ENCODE measurements around the gene NHS. TPM values are rescaled to one million over a fixed set of nuclear protein-coding genes. Genes with fewer than 3 reads are reported as not detected.

NHS gene
- total RNA-seq, 1 experiment from 2014 or later, result 5.7 TPM

- no peaks in the 10 kb centered on the region for H3K27me3 ChIP-seq (ENCODE audit: insufficient read depth, low read length)
- no peaks in the 10 kb centered on the region for H3K79me2 ChIP-seq (ENCODE audit: insufficient read depth, low read length)
- TF ChIP-seq EZH2phosphoT487 (IDR thresholded peaks at IDR 0.05; ENCODE audit: borderline replicate concordance) (no peak), YY1 (IDR thresholded peaks at IDR 0.05; ENCODE audit: extremely low read depth, insufficient replicate concordance, low read depth, low read length) (peak; percentile 10), MAX (IDR thresholded peaks at IDR 0.05) (peak; percentile 42; the same call in 1 of the 2 replicates), CBX3 (IDR thresholded peaks at IDR 0.05; ENCODE audit: low read depth) (0 out of 2 replicates have a peak, but pooled peaks have one; percentile 41), REST (IDR thresholded peaks at IDR 0.05; ENCODE audit: low read depth) (no peak), SP1 (IDR thresholded peaks at IDR 0.05; ENCODE audit: low read depth) (0 out of 2 replicates have a peak, but pooled peaks have one; percentile 21), EZH2 (IDR thresholded peaks at IDR 0.05) (no peak), JUND (IDR thresholded peaks at IDR 0.05) (0 out of 2 replicates have a peak, but pooled peaks have one; percentile 27), FOSL1 (IDR thresholded peaks at IDR 0.05; ENCODE audit: low read depth) (peak; percentile 35; the same call in 1 of the 2 replicates)
- peak overlapping the region; percentile 55 for H3K4me2 ChIP-seq (ENCODE audit: low read length)
- H3K9ac ChIP-seq (ENCODE audit: low read length), result no peak overlapping the region
- no peaks in the 10 kb centered on the region for H3K36me3 ChIP-seq (ENCODE audit: control insufficient read depth in 1 of 2, insufficient read depth in 2 of 2, low read length in 2 of 2)
- H2AFZ ChIP-seq (ENCODE audit: low read depth, low read length, poor library complexity, severe bottlenecking), result no peak overlapping the region
- POLR2A ChIA-PET, result no interaction called here
- no peaks in the 10 kb centered on the region for H3K9me2 ChIP-seq (ENCODE audit: insufficient read depth)
- no peaks in the 10 kb centered on the region for H3K9me3 ChIP-seq (ENCODE audit: control insufficient read depth in 1 of 2, insufficient read depth in 1 of 2, low read depth in 1 of 2, low read length in 2 of 2)
- H3K4me1 ChIP-seq (ENCODE audit: control insufficient read depth in 1 of 2, insufficient read depth in 2 of 2, low read length in 2 of 2), result peaks cover 14 to 16% of the 10 kb centered on the region in 2 experiments
- RAD21 ChIA-PET (ENCODE audit: low non-redundant PET in 1 of 2, low total read pairs in 2 of 2, uncharacterized antibody in 2 of 2, unreplicated experiment in 2 of 2), result no interaction called here
- H3K27ac ChIP-seq (ENCODE audit: low read depth, low read length), result peak overlapping the region; percentile 24; the same call in 1 of the 2 replicates
- CTCF ChIA-PET, result no interaction called here
- H4K20me1 ChIP-seq (ENCODE audit: insufficient read depth), result no peaks in the 10 kb centered on the region
- no TSS peak for BruUV-seq (replicated peaks)
- H3K4me3 ChIP-seq (replicated peaks in 1 of 2; ENCODE audit: low read depth in 1 of 2, low read length in 2 of 2), result no peak overlapping the region
- DNase-seq (ENCODE audit: low read depth, low spot score) (peak; percentile 39), ATAC-seq (peak; percentile 88)
- intact Hi-C loops (cut with micrococcal nuclease), result no loop called here
Observed at GRCh38 chrX:17547658-17548057, 172.7 kb downstream of the NHS start.
